Glutamatergic neuron (in vitro differentiated cells): ENCODE measurements around the gene KRT36. TPM values are rescaled to one million over a fixed set of nuclear protein-coding genes. Genes with fewer than 3 reads are reported as not detected.

ENCODE experiments used
- DNase-seq: peaks from one replicate; pipeline ENCODE4 v3.0.0; 2022
- H3K27ac Mint-ChIP-seq: one replicate; pipeline ENCODE4 v1.8.0; 2020; ENCODE audit warnings: mild to moderate bottlenecking, mixed read lengths, inconsistent platforms; ENCODE audit not compliant: unreplicated experiment
- H3K27me3 Mint-ChIP-seq: one replicate; pipeline ENCODE4 v1.8.0; 2020; ENCODE audit warnings: mild to moderate bottlenecking, moderate library complexity, mixed read lengths, inconsistent platforms; ENCODE audit not compliant: unreplicated experiment
- H3K36me3 Mint-ChIP-seq: one replicate; pipeline ENCODE4 v1.8.0; 2020; ENCODE audit warnings: mild to moderate bottlenecking, mixed read lengths, inconsistent platforms; ENCODE audit not compliant: unreplicated experiment
- H3K4me1 Mint-ChIP-seq: one replicate; pipeline ENCODE4 v1.8.0; 2020; ENCODE audit warnings: mild to moderate bottlenecking, low read depth, mixed read lengths, inconsistent platforms; ENCODE audit not compliant: unreplicated experiment
- H3K4me3 Mint-ChIP-seq: one replicate; pipeline ENCODE4 v1.8.0; 2020; ENCODE audit warnings: mild to moderate bottlenecking, mixed read lengths, inconsistent platforms; ENCODE audit not compliant: unreplicated experiment
- H3K9me3 Mint-ChIP-seq: one replicate; pipeline ENCODE4 v1.8.0; 2020; ENCODE audit warnings: mild to moderate bottlenecking, moderate library complexity, mixed read lengths, inconsistent platforms; ENCODE audit not compliant: unreplicated experiment
- CTCF ChIP-seq: fragments of 200-600 bp; sonication (generic); IDR thresholded peaks from one replicate; pipeline ENCODE4 v1.5.0; 2021; ENCODE audit not compliant: partially characterized antibody, unreplicated experiment
- total RNA-seq: library from RNA; stranded (reverse); fragmentation: NEBNext Ultra II Directional; extraction: Animal tissue kit (Norgen Biotek cat#: 25700); gene quantifications from one replicate; pipeline ENCODE4 v1.2.1, GENCODE V29; 2021; ENCODE audit not compliant: unreplicated experiment

The KRT36 gene
- total RNA-seq, 1 donor from 2014 or later = not detected

DNA sequence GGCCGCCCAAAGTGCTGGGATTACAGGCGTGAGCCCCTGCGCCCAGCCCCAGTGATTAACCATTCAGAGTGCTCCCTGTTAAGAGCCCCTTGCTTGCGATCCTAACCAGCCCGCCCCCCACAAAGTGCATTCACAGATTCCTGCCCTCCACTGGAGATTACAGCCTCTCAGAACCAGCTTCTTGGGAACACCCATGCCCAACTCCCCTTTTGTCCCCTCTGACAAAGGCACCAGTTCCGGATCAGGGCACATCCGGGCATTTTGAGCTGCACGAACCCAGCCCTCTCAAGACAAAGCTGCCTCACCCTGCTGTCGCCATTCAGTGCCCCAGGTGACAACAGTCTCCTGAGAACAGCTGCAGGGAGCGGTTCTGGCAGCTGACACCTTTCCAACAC, 39.2 kb upstream of the KRT36 start:
- Mint-ChIP-seq H3K27me3 (peaks cover 15% of the 10 kb centered on the region), H3K27ac (no peak overlapping the region), H3K36me3 (no peaks in the 10 kb centered on the region), H3K4me3 (no peak overlapping the region), H3K9me3 (peaks cover 4% of the 10 kb centered on the region), H3K4me1 (no peaks in the 10 kb centered on the region)
- DNase-seq = no peak
- no peak for TF ChIP-seq CTCF

GRCh38 chr17:41527063-41528023, 37.6 kb upstream of the KRT36 start:
- no peaks in the 10 kb centered on the region for H3K36me3 Mint-ChIP-seq
- no peak for DNase-seq
- peaks cover 13% of the 10 kb centered on the region for H3K27me3 Mint-ChIP-seq
- H3K27ac Mint-ChIP-seq = no peak overlapping the region
- no peak for TF ChIP-seq CTCF
- no peak overlapping the region for H3K4me3 Mint-ChIP-seq
- H3K9me3 Mint-ChIP-seq = peaks cover 4% of the 10 kb centered on the region
- no peaks in the 10 kb centered on the region for H3K4me1 Mint-ChIP-seq

DNA sequence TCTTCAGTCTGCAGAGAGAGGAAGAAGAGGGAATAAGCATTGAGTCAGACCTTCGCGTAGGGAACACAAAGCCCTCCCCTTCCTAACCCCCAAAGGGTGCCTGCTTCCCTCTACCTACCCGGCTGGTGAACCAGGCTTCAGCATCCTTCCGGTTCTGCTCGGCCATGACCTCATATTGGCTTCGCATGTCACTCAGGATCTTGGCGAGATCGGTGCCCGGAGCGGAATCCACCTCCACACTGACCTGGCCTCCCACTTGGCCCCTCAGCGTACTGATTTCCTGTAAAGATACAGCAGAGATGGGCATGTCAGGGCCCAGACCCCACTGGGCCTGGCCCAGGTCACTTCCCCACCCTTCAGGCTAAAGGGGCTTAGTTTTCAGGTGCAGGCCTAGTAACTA, 34.6 kb upstream of the KRT36 start:
- no peak for TF ChIP-seq CTCF
- Mint-ChIP-seq H3K9me3 (peaks cover 4% of the 10 kb centered on the region), H3K4me3 (no peak overlapping the region), H3K4me1 (no peaks in the 10 kb centered on the region), H3K27me3 (peaks cover 12% of the 10 kb centered on the region), H3K27ac (no peak overlapping the region), H3K36me3 (no peaks in the 10 kb centered on the region)
- no peak for DNase-seq

GRCh38 chr17:41523787-41524186, 34.1 kb upstream of the KRT36 start:
- Mint-ChIP-seq H3K27ac (no peak overlapping the region), H3K9me3 (peaks cover 4% of the 10 kb centered on the region), H3K4me3 (no peak overlapping the region), H3K27me3 (peaks cover 7% of the 10 kb centered on the region), H3K36me3 (no peaks in the 10 kb centered on the region), H3K4me1 (no peaks in the 10 kb centered on the region)
- no peak for TF ChIP-seq CTCF
- no peak for DNase-seq

- H3K36me3 Mint-ChIP-seq = no peaks in the 10 kb centered on the region
- H3K27ac Mint-ChIP-seq = no peak overlapping the region
- no peak for DNase-seq
- H3K4me3 Mint-ChIP-seq = no peak overlapping the region
- no peaks in the 10 kb centered on the region for H3K4me1 Mint-ChIP-seq
- H3K27me3 Mint-ChIP-seq = peaks cover 5% of the 10 kb centered on the region
- no peak for TF ChIP-seq CTCF
- H3K9me3 Mint-ChIP-seq = peaks cover 3% of the 10 kb centered on the region
These were observed 33.5 kb upstream of the KRT36 start for GRCh38 chr17:41523225-41523593.
